Progenitor cell of endocrine pancreas (in vitro differentiated cells): Measurements from ENCODE around the gene CA10. TPM values are rescaled to one million over a fixed set of nuclear protein-coding genes. Genes with fewer than 3 reads are reported as not detected.

Experiments
- DNase-seq: peaks from one replicate; pipeline ENCODE4 v3.0.0; 2021; ENCODE audit warnings: low spot score; ENCODE audit not compliant: unreplicated experiment
- H3K27ac Mint-ChIP-seq: 2 replicates; pipeline ENCODE4 v1.8.0; 2021; ENCODE audit warnings: mild to moderate bottlenecking, moderate library complexity, mixed read lengths
- H3K27me3 Mint-ChIP-seq: 2 replicates; pipeline ENCODE4 v1.8.0; 2021; ENCODE audit warnings: mixed read lengths
- H3K36me3 Mint-ChIP-seq: 2 replicates; pipeline ENCODE4 v1.8.0; 2022; ENCODE audit warnings: mixed read lengths; ENCODE audit not compliant: insufficient read depth
- H3K4me1 Mint-ChIP-seq: 2 replicates; pipeline ENCODE4 v1.8.0; 2021; ENCODE audit warnings: low read depth, mixed read lengths
- H3K4me3 Mint-ChIP-seq: 2 replicates; pipeline ENCODE4 v1.8.0; 2021; ENCODE audit warnings: low read depth, mild to moderate bottlenecking, moderate library complexity, mixed read lengths
- H3K9me3 Mint-ChIP-seq: 2 replicates; pipeline ENCODE4 v1.8.0; 2021; ENCODE audit warnings: low read depth, mixed read lengths
- CTCF ChIP-seq: fragments of 200-600 bp; sonication (generic); IDR thresholded peaks from one replicate; pipeline ENCODE4 v1.5.0; 2021; ENCODE audit warnings: antibody characterized with exemption, mild to moderate bottlenecking; ENCODE audit not compliant: unreplicated experiment
- total RNA-seq: library from RNA; stranded (reverse); gene quantifications from 2 replicates; pipeline ENCODE4 v1.2.1, GENCODE V29; 2021

Gene CA10
- total RNA-seq, 1 donor from 2014 or later: 0.53 TPM

GRCh38 chr17:51764387-51764971 lies 394.0 kb downstream of the CA10 start:
- peak; percentile 41 for DNase-seq
- Mint-ChIP-seq H3K4me3 (no peak overlapping the region), H3K27me3 (peaks cover 22% of the 10 kb centered on the region), H3K9me3 (no peaks in the 10 kb centered on the region), H3K36me3 (no peaks in the 10 kb centered on the region), H3K27ac (no peak overlapping the region), H3K4me1 (peaks cover 3% of the 10 kb centered on the region)
- peak; percentile 90 for TF ChIP-seq CTCF

DNA sequence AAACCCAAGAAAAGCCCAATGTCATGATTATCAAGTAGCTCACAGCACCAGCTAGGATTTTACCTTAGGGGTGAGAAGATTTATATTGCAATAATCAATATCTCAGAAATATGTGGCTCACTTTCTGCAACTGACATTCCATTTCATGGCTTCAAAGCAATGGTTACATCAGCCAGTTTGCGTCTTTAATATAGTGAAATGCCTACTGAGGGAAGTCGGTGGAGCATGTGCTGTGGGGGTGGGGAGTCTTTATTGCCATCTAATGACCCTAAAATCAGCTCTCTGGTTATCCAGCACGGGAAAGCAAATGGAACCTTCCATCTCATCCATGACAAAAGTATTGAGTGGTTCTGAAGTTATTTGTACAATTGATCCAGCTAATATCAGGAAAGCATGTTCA lies 395.5 kb downstream of the CA10 start:
- Mint-ChIP-seq H3K27me3 (peaks cover 22% of the 10 kb centered on the region), H3K27ac (no peak overlapping the region), H3K4me1 (peaks cover 3% of the 10 kb centered on the region), H3K9me3 (no peaks in the 10 kb centered on the region), H3K36me3 (no peaks in the 10 kb centered on the region), H3K4me3 (no peak overlapping the region)
- no peak for TF ChIP-seq CTCF
- no peak for DNase-seq

- H3K9me3 Mint-ChIP-seq: no peaks in the 10 kb centered on the region
- no peak overlapping the region for H3K27ac Mint-ChIP-seq
- H3K4me1 Mint-ChIP-seq: peaks cover 3% of the 10 kb centered on the region
- TF ChIP-seq CTCF: no peak
- no peak overlapping the region for H3K4me3 Mint-ChIP-seq
- no peaks in the 10 kb centered on the region for H3K36me3 Mint-ChIP-seq
- no peak for DNase-seq
- H3K27me3 Mint-ChIP-seq: peaks cover 22% of the 10 kb centered on the region
Measured at GRCh38 chr17:51761105-51761504, 397.4 kb downstream of the CA10 start.

- Mint-ChIP-seq H3K27me3 (peaks cover 21% of the 10 kb centered on the region), H3K36me3 (no peaks in the 10 kb centered on the region), H3K27ac (no peak overlapping the region), H3K9me3 (no peaks in the 10 kb centered on the region), H3K4me1 (peaks cover 3% of the 10 kb centered on the region), H3K4me3 (no peak overlapping the region)
- TF ChIP-seq CTCF: no peak
- DNase-seq: no peak
Measured at GRCh38 chr17:51759260-51759659, 399.3 kb downstream of the CA10 start.

- Mint-ChIP-seq H3K4me1 (no peaks in the 10 kb centered on the region), H3K27ac (no peak overlapping the region), H3K27me3 (peaks cover 34% of the 10 kb centered on the region), H3K36me3 (no peaks in the 10 kb centered on the region), H3K4me3 (no peak overlapping the region), H3K9me3 (no peaks in the 10 kb centered on the region)
- TF ChIP-seq CTCF: no peak
- no peak for DNase-seq
Measured at GRCh38 chr17:51751072-51751471, 407.4 kb downstream of the CA10 start.
